C4-2B (cell line): Measurements from ENCODE around the gene AHI1.

Source experiments
- H3K27ac ChIP-seq: fragments of 450-650 bp; 2 replicates; pipeline ENCODE4 v1.5.1; 2017
- CTCF ChIP-seq: fragments of 450-650 bp; conservative IDR thresholded peaks from 2 replicates; pipeline ENCODE4 v1.5.1; 2017; ENCODE audit warnings: mild to moderate bottlenecking
- ZFX ChIP-seq: fragments of 450-650 bp; IDR thresholded peaks from 2 replicates; pipeline ENCODE4 v1.6.1; 2017

Gene AHI1

GRCh38 chr6:135331002-135331401 is 166.5 kb downstream of the AHI1 start:
- H3K27ac ChIP-seq: no peak overlapping the region
- TF ChIP-seq ZFX (no peak), CTCF (no peak)

GRCh38 chr6:135329851-135330803 is 167.4 kb downstream of the AHI1 start:
- TF ChIP-seq ZFX (no peak), CTCF (no peak)
- H3K27ac ChIP-seq: no peak overlapping the region

GRCh38 chr6:135328136-135328535 is 169.4 kb downstream of the AHI1 start:
- H3K27ac ChIP-seq: no peak overlapping the region
- TF ChIP-seq ZFX: no peak
- no peak for TF ChIP-seq CTCF

GRCh38 chr6:135325624-135326424 is 171.7 kb downstream of the AHI1 start:
- TF ChIP-seq ZFX: no peak
- no peak for TF ChIP-seq CTCF
- no peak overlapping the region for H3K27ac ChIP-seq

GRCh38 chr6:135324531-135324930 is 173.0 kb downstream of the AHI1 start:
- H3K27ac ChIP-seq: no peak overlapping the region
- TF ChIP-seq CTCF (no peak), ZFX (no peak)

GRCh38 chr6:135323979-135324378 is 173.6 kb downstream of the AHI1 start:
- no peak for TF ChIP-seq ZFX
- TF ChIP-seq CTCF: no peak
- no peak overlapping the region for H3K27ac ChIP-seq

GRCh38 chr6:135323202-135323668 is 174.3 kb downstream of the AHI1 start:
- no peak overlapping the region for H3K27ac ChIP-seq
- TF ChIP-seq ZFX: no peak
- no peak for TF ChIP-seq CTCF
